ENCODE results near the gene ACTR8.

Gene ACTR8

GRCh38 chr3:53865732-53866499 lies 16.0 kb downstream of the ACTR8 start:
- in situ Hi-C loops (cut with HindIII; ENCODE audit: low sequenced_read_pairs), result no loop called here

GRCh38 chr3:53863145-53863544 lies 18.8 kb downstream of the ACTR8 start:
- in situ Hi-C loops (cut with HindIII; ENCODE audit: low sequenced_read_pairs), result no loop called here

GRCh38 chr3:53862241-53862640 lies 19.7 kb downstream of the ACTR8 start:
- in situ Hi-C loops (cut with HindIII; ENCODE audit: low sequenced_read_pairs), result no loop called here

GRCh38 chr3:53860196-53860595 lies 21.8 kb downstream of the ACTR8 start:
- in situ Hi-C loops (cut with HindIII; ENCODE audit: low sequenced_read_pairs), result no loop called here

GRCh38 chr3:53859178-53859577 lies 22.8 kb downstream of the ACTR8 start:
- in situ Hi-C loops (cut with HindIII; ENCODE audit: low sequenced_read_pairs), result no loop called here

- in situ Hi-C loops (cut with HindIII; ENCODE audit: low sequenced_read_pairs), result no loop called here
These were observed 23.7 kb downstream of the ACTR8 start for GRCh38 chr3:53858096-53858741.

GRCh38 chr3:53856964-53857363 lies 25.0 kb downstream of the ACTR8 start:
- in situ Hi-C loops (cut with HindIII; ENCODE audit: low sequenced_read_pairs), result no loop called here

- in situ Hi-C loops (cut with HindIII; ENCODE audit: low sequenced_read_pairs), result no loop called here
These were observed 31.1 kb downstream of the ACTR8 start for GRCh38 chr3:53850895-53851294.

- in situ Hi-C loops (cut with HindIII; ENCODE audit: low sequenced_read_pairs), result no loop called here
These were observed 32.0 kb downstream of the ACTR8 start for GRCh38 chr3:53849916-53850315.

GRCh38 chr3:53846851-53847155 lies 35.1 kb downstream of the ACTR8 start:
- in situ Hi-C loops (cut with HindIII; ENCODE audit: low sequenced_read_pairs), result no loop called here

- in situ Hi-C loops (cut with HindIII; ENCODE audit: low sequenced_read_pairs), result no loop called here
These were observed 35.7 kb downstream of the ACTR8 start, which contains the start of the genes CHDH and IL17RB for GRCh38 chr3:53846134-53846850. TSS of gene CHDH (minus strand) at chr3:53846419. CDS start at chr3:53824008, 22,411 bp downstream. TSS of gene IL17RB (plus strand) at chr3:53846568. CDS start at chr3:53846589, 21 bp downstream.

GRCh38 chr3:53845881-53846133 lies 36.1 kb downstream of the ACTR8 start:
- in situ Hi-C loops (cut with HindIII; ENCODE audit: low sequenced_read_pairs), result no loop called here

- in situ Hi-C loops (cut with HindIII; ENCODE audit: low sequenced_read_pairs), result no loop called here
These were observed 36.7 kb downstream of the ACTR8 start for GRCh38 chr3:53845103-53845880.

- in situ Hi-C loops (cut with HindIII; ENCODE audit: low sequenced_read_pairs), result no loop called here
These were observed 37.5 kb downstream of the ACTR8 start for GRCh38 chr3:53844262-53845102.

GRCh38 chr3:53843195-53844177 lies 38.5 kb downstream of the ACTR8 start:
- in situ Hi-C loops (cut with HindIII; ENCODE audit: low sequenced_read_pairs), result no loop called here

- in situ Hi-C loops (cut with HindIII; ENCODE audit: low sequenced_read_pairs), result no loop called here
These were observed 39.3 kb downstream of the ACTR8 start for GRCh38 chr3:53842436-53843194.

GRCh38 chr3:53841296-53841695 lies 40.7 kb downstream of the ACTR8 start:
- in situ Hi-C loops (cut with HindIII; ENCODE audit: low sequenced_read_pairs), result no loop called here

GRCh38 chr3:53837331-53837730 lies 44.6 kb downstream of the ACTR8 start:
- in situ Hi-C loops (cut with HindIII; ENCODE audit: low sequenced_read_pairs), result loop anchor here (5.0 kb wide), 1 partner anchor 50 kb away; no protein-coding TSS in a partner anchor

Data from endothelial cell of hepatic sinusoid (primary cell).